ENCODE results near the gene PRKAR2B.
A peak's percentile ranks its signal among the peaks of the same experiment; 100 is the strongest.
"Not testable (repeated sequence)": the region's sequence is repeated elsewhere in the genome, so short reads cannot be mapped to it uniquely, and the experiment has no call there.

Gene PRKAR2B

DNA sequence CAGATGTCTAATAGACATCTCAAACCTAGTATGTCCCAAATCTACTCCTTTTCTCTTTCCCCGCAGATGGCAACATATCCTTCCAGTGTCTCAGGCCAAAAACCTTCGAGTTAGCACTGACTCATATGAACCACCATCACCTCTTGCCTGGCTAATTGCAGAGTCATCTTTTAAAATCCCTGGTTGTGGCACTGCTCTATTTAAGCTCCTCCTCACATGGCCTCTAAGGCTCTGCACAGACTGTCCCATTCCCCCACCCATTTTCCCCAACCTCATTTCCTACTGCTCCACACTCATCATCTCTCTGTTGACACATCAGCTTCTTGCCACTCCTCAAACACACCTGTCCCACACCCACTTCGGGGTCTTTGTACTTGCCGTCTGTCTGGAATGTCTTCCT is 107.5 kb downstream of the PRKAR2B start:
- no peak overlapping the region for H3K4me3 ChIP-seq (ENCODE audit: low read depth, low read length)
- in situ Hi-C loops (cut with HindIII; ENCODE audit: low pct_ligation_motif_present, low sequenced_read_pairs) = no loop called here
- TF ChIP-seq, protein P1, sequence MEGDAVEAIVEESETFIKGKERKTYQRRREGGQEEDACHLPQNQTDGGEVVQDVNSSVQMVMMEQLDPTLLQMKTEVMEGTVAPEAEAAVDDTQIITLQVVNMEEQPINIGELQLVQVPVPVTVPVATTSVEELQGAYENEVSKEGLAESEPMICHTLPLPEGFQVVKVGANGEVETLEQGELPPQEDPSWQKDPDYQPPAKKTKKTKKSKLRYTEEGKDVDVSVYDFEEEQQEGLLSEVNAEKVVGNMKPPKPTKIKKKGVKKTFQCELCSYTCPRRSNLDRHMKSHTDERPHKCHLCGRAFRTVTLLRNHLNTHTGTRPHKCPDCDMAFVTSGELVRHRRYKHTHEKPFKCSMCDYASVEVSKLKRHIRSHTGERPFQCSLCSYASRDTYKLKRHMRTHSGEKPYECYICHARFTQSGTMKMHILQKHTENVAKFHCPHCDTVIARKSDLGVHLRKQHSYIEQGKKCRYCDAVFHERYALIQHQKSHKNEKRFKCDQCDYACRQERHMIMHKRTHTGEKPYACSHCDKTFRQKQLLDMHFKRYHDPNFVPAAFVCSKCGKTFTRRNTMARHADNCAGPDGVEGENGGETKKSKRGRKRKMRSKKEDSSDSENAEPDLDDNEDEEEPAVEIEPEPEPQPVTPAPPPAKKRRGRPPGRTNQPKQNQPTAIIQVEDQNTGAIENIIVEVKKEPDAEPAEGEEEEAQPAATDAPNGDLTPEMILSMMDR (IDR thresholded peaks at IDR 0.05; ENCODE audit: low read depth, low read length, missing control alignments) = no peak
- DNase-seq = peak; percentile 32
- no peaks in the 10 kb centered on the region for H3K36me3 ChIP-seq (replicated peaks)
- H3K27ac ChIP-seq = no peak overlapping the region
- H3K27me3 ChIP-seq (replicated peaks) = no peaks in the 10 kb centered on the region

DNA sequence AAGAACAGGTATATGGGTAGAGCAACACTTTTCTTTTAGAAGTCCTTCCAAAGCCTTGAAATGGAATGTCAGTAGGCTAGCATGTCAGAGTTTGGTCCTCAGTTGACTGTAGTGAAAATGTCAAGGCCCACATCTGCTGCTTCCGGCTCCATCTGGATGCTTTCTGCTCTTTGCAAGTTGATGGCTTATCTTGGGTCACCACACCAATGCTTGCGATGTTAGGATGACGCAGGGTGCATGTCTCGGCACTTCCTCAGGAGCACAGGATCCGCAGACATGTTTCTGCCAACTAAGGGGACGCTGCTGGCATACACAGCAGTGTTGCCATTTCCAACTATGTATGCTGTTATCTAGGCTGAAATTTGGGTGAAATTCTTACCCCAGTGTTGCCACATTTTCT is 110.3 kb downstream of the PRKAR2B start:
- Histone ChIP-seq H3K27me3 (replicated peaks) (no peaks in the 10 kb centered on the region), H3K36me3 (replicated peaks) (no peaks in the 10 kb centered on the region), H3K4me3 (ENCODE audit: low read depth, low read length) (no peak overlapping the region), H3K27ac (no peak overlapping the region)
- TF ChIP-seq, protein P1 (IDR thresholded peaks at IDR 0.05; ENCODE audit: low read depth, low read length, missing control alignments) = no peak
- in situ Hi-C loops (cut with HindIII; ENCODE audit: low pct_ligation_motif_present, low sequenced_read_pairs) = no loop called here
- no peak for DNase-seq

DNA sequence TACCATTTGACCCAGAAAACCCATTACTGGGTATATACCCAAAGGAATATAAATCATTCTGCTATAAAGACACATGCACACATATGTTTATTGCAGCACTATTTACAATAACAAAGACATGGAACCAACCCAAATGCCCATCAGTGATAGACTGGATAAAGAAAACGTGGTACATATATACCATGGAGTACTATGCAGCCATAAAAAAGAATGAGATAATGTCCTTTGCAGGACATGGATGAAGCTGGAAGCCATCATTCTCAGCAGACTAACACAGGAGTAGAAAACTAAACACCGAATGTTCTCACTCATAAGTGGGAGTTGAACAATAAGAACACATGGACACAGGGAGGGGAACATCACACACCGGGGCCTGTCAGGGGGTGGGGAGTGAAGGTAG is 111.2 kb downstream of the PRKAR2B start:
- H3K36me3 ChIP-seq (replicated peaks); in situ Hi-C loops (cut with HindIII; ENCODE audit: low pct_ligation_motif_present, low sequenced_read_pairs); DNase-seq; H3K27ac ChIP-seq; H3K4me3 ChIP-seq (ENCODE audit: low read depth, low read length); H3K27me3 ChIP-seq (replicated peaks): not testable (repeated sequence)

DNA sequence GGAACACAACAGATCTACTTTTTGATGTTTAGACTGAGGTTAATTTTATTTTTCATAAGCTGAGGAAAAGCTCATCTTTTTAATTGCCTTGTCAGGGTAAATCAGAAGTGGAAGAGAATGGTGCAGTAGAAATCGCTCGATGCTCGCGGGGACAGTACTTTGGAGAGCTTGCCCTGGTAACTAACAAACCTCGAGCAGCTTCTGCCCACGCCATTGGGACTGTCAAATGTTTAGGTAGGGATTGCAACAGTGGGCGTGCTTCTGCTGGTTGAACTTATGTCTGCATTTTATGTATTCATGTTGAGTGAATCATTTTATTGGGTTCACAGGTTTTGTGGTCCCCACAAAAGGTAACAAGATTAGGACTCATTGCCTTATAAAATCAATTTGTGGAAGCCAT is 112.6 kb downstream of the PRKAR2B start:
- TF ChIP-seq, protein P1 (IDR thresholded peaks at IDR 0.05; ENCODE audit: low read depth, low read length, missing control alignments) = no peak
- H3K27me3 ChIP-seq (replicated peaks) = no peaks in the 10 kb centered on the region
- DNase-seq = no peak
- in situ Hi-C loops (cut with HindIII; ENCODE audit: low pct_ligation_motif_present, low sequenced_read_pairs) = no loop called here
- H3K4me3 ChIP-seq (ENCODE audit: low read depth, low read length) = no peak overlapping the region
- H3K27ac ChIP-seq = no peak overlapping the region
- no peaks in the 10 kb centered on the region for H3K36me3 ChIP-seq (replicated peaks)

DNA sequence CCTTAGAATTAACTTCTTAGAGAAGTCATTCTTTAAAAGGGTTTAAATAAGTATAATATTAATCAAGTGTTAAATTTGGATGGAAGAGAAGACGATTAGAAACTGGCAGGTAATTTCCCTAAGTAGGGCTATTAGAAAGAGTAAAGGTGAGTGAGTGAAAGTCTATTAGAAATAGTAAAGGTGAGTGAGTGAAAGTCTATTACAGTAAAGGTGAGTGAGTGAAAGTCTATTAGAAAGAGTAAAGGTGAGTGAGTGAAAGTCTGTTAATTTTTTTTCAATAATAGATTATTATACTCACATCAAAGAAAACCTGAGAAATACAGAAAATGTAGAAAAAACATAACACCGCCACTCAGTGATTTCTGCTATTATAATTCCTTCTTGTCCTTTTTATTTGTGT is 113.5 kb downstream of the PRKAR2B start:
- H3K27me3 ChIP-seq (replicated peaks) = no peaks in the 10 kb centered on the region
- no peak overlapping the region for H3K4me3 ChIP-seq (ENCODE audit: low read depth, low read length)
- DNase-seq = no peak
- H3K27ac ChIP-seq = no peak overlapping the region
- no peaks in the 10 kb centered on the region for H3K36me3 ChIP-seq (replicated peaks)
- in situ Hi-C loops (cut with HindIII; ENCODE audit: low pct_ligation_motif_present, low sequenced_read_pairs) = no loop called here
- TF ChIP-seq, protein P1 (IDR thresholded peaks at IDR 0.05; ENCODE audit: low read depth, low read length, missing control alignments) = no peak

DNA sequence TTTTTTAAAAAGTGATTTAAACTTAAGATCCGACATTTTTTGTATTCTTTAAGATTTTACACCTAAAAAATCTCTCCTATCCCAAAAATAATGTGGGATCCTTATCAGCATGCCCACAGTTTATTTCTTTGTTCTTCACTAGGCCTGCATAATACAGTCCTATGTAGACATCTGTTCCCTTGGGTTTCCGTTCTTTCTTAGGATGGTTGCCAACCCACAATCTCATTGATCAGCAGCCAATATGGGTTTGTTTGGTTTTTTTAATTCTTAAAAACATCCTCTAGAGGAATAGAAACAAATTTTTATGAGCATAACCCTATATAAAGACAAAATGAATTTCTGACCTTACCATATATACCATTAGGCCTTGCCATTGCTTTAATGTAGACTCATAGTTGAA is 115.9 kb downstream of the PRKAR2B start:
- in situ Hi-C loops (cut with HindIII; ENCODE audit: low pct_ligation_motif_present, low sequenced_read_pairs) = no loop called here
- DNase-seq = no peak
- Histone ChIP-seq H3K27ac (no peak overlapping the region), H3K4me3 (ENCODE audit: low read depth, low read length) (no peak overlapping the region), H3K27me3 (replicated peaks) (no peaks in the 10 kb centered on the region), H3K36me3 (replicated peaks) (no peaks in the 10 kb centered on the region)
- TF ChIP-seq, protein P1 (IDR thresholded peaks at IDR 0.05; ENCODE audit: low read depth, low read length, missing control alignments) = no peak
